NCI-H1092 (cell line): ENCODE results near the gene RALGAPA2.
A peak's percentile ranks its signal among the peaks of the same experiment; 100 is the strongest.

ENCODE experiments used
- DNase-seq: peaks from one replicate; lab custom pipeline; 2025; lab: John Stamatoyannopoulos, UW

RALGAPA2 gene

GRCh38 chr20:20630551-20630950 lies 81.9 kb downstream of the RALGAPA2 start:
- no peak for DNase-seq

- no peak for DNase-seq
Observed at GRCh38 chr20:20629556-20630188, 82.8 kb downstream of the RALGAPA2 start.

- DNase-seq, result no peak
Observed at GRCh38 chr20:20628314-20628713, 84.1 kb downstream of the RALGAPA2 start.

- DNase-seq, result no peak
Observed at GRCh38 chr20:20627471-20627870, 85.0 kb downstream of the RALGAPA2 start.

DNA sequence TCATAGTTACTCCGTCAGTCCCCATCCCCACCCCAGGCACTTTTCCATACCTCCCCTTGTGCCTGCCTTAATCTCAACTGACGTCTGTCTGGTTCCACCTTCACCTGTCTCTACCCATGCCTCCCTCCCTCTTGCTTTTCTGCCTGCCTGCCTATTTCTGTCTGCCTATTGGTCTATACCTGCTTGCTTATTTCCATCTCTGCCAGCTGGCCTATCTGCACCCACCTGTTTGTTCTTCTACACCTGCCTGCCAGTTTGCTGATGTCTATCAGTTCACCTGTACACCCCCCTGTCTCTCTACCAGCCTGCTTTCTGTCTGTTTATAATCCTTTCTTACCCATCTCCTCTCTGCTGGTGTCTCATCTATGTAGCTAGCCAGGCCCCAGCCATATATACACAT lies 87.5 kb downstream of the RALGAPA2 start:
- DNase-seq, result no peak

DNA sequence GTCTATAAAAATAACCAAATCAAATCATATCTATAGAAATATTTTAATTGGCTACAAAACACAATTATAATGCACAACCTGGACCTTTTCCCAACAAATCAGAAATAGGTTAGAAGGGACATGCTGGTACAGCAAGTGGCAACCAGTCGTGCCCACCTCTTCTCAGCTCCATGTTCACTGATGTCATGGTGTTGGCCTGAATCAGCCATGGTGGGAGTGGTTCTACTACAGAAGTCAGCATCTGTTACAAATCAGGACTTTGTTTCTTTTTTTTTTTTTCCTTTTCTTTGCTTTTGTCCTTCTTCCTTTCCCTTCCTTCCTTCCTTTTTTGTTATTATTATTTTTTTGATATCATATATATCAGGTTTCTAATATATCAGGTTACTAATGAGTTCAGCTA lies 91.2 kb downstream of the RALGAPA2 start:
- DNase-seq, result no peak

DNA sequence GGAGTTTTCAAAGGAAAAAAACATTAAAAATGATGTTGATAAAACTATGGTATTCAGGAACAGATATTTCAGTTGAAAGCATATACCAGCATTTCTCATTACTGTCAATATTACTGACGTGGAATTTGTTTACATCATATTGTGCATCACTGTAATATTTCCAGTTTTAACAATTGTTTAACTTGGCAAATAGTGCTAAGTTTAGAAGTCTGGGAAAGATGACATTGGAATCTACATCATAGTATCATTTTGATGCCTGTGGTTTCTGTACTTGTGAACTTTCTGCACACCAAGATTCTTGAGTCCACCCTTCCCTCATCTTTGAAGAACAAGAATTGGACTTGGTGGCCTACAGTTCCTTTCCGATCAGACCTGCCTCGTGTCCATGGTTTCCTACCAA lies 98.1 kb downstream of the RALGAPA2 start:
- no peak for DNase-seq

GRCh38 chr20:20612251-20612650 lies 100.2 kb downstream of the RALGAPA2 start:
- no peak for DNase-seq

DNA sequence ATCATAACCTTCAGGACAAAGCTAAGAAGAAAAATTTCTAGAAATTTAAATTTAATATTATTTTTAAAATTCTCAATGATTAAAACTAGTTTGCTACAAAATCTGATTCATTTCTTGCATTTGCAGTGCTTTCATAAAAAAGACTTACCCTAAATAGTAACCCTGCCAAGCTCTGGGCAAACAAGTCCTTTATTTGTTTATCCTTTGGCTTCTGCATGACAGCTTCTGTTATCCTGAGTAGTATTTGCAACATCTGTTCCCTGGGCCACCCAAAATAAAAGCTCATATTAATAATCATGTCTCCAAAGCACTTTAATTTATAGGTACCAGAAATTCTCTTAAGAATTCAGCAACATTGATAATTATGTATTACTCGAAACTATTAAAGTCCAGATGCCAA lies 101.3 kb downstream of the RALGAPA2 start:
- DNase-seq, result peak; percentile 28

DNA sequence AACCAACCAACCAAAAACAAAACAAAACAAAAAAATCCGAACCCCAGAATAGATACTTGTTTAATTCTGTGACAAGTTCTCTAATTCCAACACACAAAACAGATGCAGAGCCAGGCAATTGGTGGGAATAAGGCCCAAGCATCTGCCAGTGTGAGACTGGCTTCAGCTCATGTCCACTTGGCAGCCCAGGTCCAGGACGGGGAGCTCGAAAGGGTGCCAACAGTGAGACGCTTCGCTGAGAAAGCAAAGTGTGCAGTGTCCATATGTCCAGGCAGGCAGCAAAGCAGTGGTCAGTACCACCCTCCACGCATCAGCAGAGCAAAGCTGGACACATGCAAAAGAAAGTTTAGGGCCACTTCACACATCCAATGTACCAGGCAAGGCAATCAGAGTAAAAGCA lies 102.9 kb downstream of the RALGAPA2 start:
- no peak for DNase-seq

DNA sequence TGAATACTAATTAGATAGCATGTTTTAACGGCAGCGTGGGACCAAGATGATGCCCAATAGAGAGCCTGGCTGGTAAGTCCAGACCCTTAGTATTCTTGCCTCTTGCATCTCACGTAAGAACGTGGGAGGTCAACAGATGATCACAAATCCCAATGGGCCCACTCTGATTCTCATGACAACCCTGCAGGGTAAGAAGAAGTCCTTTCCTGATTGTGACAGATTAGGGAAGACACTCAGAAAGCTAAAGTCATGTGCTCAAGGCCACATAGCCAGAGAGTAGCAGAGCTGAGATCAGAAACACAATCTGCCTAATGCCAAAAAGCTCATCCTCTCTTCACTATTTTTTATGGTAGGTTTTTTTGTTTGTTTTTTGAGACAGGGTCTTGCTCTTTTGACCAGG lies 103.8 kb downstream of the RALGAPA2 start:
- DNase-seq, result no peak

- no peak for DNase-seq
Observed at GRCh38 chr20:20608041-20608440, 104.4 kb downstream of the RALGAPA2 start.

- no peak for DNase-seq
Observed at GRCh38 chr20:20606881-20607280, 105.6 kb downstream of the RALGAPA2 start.

- DNase-seq, result no peak
Observed at GRCh38 chr20:20606050-20606449, 106.4 kb downstream of the RALGAPA2 start.

DNA sequence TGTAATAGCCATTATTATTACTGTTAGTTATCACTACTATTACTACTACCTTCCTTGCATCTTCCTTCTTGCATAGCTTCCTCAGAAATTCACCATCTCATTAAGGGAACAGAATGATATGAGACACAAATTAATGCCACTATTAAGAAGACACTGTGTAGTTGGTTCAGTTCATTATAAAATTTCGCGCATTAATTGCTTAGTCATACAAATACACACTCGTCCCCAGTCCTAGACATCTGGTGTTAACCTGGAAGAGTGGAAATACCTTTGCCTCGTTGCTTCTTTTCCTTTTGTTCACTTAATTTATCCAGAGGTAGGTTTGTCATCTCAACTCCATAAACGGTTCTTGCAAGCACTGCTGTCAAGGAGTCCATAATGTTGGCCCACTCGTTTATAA lies 107.5 kb downstream of the RALGAPA2 start:
- no peak for DNase-seq

- no peak for DNase-seq
Observed at GRCh38 chr20:20604357-20604756, 108.1 kb downstream of the RALGAPA2 start.

DNA sequence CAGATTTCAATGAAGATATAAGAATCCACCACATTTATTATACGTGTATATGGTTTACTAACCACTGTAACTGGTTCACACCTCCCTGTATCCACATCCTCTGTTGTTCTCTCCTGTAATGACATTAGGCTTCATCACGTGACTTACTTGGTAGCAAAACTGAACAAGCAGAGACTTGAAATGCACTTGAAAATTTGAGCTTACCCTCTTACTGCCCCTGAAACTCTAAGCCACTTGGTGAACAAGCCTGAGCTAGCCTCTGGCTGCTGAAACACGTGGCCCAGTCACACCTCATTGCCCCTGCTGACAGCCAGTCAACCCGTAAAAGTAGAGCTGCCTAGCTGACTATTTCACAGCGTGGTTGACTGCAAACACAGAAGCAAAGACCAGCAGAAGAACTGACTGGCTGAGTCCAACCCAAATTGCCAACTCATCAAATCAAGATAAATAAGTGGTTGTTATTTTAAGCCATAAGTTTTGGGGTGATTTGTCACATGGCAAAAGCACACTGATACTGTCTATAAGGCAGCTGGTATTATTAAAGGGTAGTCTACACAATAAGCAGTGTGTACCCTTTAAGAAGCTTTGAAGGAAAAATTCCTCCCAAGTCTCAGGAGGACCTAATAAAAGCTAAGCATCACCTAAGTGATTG lies 109.0 kb downstream of the RALGAPA2 start:
- no peak for DNase-seq

- DNase-seq, result no peak
Observed at GRCh38 chr20:20597966-20598365, 114.5 kb downstream of the RALGAPA2 start.

DNA sequence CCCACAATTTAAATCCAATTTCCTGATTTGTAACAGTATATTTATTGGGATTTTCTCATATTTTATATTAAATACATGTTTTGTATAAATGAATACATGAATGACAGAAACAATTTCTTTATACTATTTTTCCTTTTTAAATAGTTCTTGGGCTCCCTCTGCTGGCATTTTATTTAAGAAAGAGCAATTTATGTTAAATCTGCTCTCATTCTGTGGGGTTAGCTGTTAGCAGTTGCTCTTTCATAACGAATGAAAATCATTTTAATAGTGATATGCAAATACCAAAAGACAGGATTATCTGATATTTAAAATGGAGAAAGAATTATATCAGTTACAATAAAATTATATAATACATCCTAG lies 118.3 kb downstream of the RALGAPA2 start:
- no peak for DNase-seq

GRCh38 chr20:20593447-20594170 lies 118.8 kb downstream of the RALGAPA2 start:
- peak; percentile 76 for DNase-seq

DNA sequence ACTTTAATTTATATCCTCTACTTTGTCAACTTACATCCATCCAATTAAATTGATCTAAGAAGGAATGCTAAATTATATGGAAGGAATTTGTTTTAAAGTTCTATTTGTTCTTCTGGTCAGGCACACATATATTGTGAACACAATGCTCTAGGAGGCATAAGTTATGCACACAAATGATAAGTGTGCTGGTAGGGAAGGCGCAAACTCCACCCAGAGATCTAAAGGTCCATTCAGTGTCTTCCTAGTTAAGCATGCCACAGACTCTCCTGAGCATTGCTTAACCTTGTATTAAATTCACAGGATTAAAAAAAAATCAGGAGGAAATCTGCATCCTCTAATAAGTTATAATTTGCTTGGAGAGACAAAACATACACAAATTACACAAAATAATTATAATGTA lies 127.3 kb downstream of the RALGAPA2 start:
- DNase-seq, result no peak

- DNase-seq, result no peak
Observed at GRCh38 chr20:20582734-20583133, 129.7 kb downstream of the RALGAPA2 start.

- no peak for DNase-seq
Observed at GRCh38 chr20:20580139-20580538, 132.3 kb downstream of the RALGAPA2 start.
